K562 (cell line): ENCODE measurements around the gene RASAL3. TPM values are rescaled to one million over a fixed set of nuclear protein-coding genes. Genes with fewer than 3 reads are reported as not detected.

Source experiments
- C11orf30 ChIP-seq: fragments of 450-650 bp; IDR thresholded peaks from 2 replicates; pipeline ENCODE4 v1.6.1; 2016; ENCODE audit warnings: low read depth, mild to moderate bottlenecking
- CBX1 ChIP-seq: sonication (generic); IDR thresholded peaks from 2 replicates; pipeline ENCODE4 v1.6.1; 2016; ENCODE audit warnings: antibody characterized with exemption, low read depth, mild to moderate bottlenecking
- CBX3 ChIP-seq, 2 experiments: IDR thresholded peaks; 1 replicate in 1 of 2; 2 replicates in 1 of 2; pipeline ENCODE4 v1.6.1; 2012; ENCODE audit warnings: inconsistent platforms in 2 of 2, low read length in 2 of 2, borderline replicate concordance in 1 of 2, control low read depth in 1 of 2
- CC2D1A ChIP-seq: fragments of 450-650 bp; IDR thresholded peaks from 2 replicates; pipeline ENCODE4 v1.6.1; 2017; ENCODE audit warnings: mild to moderate bottlenecking
- ETS2 ChIP-seq: IDR thresholded peaks from 2 replicates; pipeline ENCODE4 v1.6.1; 2016; ENCODE audit warnings: borderline replicate concordance, missing genetic modification characterization, mild to moderate bottlenecking, moderate library complexity, missing compliant biosample characterization; ENCODE audit not compliant: poor library complexity, severe bottlenecking
- FOSL1 ChIP-seq: fragments of 200-800 bp; sonication (Bioruptor generic); conservative IDR thresholded peaks from 2 replicates; pipeline ENCODE4 v1.6.1; 2016; ENCODE audit warnings: missing genetic modification characterization, missing compliant biosample characterization
- FOXK2 ChIP-seq, 2 experiments: fragments of 450-650 bp; IDR thresholded peaks in 1 of 2; conservative IDR thresholded peaks in 1 of 2; 2 replicates each; pipeline ENCODE4 v1.6.1; 2016; ENCODE audit warnings: low read depth in 2 of 2, mild to moderate bottlenecking in 1 of 2
- FOXM1 ChIP-seq, 2 experiments: fragments of 450-650 bp in 1 of 2; sonication (generic) in 1 of 2; formaldehyde crosslinking in 1 of 2; IDR thresholded peaks; 2 replicates each; pipeline versions ENCODE4 v1.6.1 to v1.9.0; 2017 to 2022; ENCODE audit warnings: low read depth in 2 of 2, mild to moderate bottlenecking in 2 of 2, missing genetic modification reagents in 1 of 2, moderate library complexity in 1 of 2
- IRF2 ChIP-seq: sonication (generic); formaldehyde crosslinking; IDR thresholded peaks from 2 replicates; pipeline ENCODE4 v1.8.1; 2022; ENCODE audit warnings: mild to moderate bottlenecking, missing genetic modification reagents
- NRF1 ChIP-seq, 2 experiments: fragments of 450-650 bp; IDR thresholded peaks in 1 of 2; conservative IDR thresholded peaks in 1 of 2; 2 replicates each; pipeline ENCODE4 v1.6.1; 2014; ENCODE audit warnings: mild to moderate bottlenecking in 2 of 2
- POLR2H ChIP-seq: IDR thresholded peaks from 2 replicates; pipeline ENCODE4 v1.6.1; 2016; ENCODE audit warnings: missing genetic modification characterization, low read depth, mild to moderate bottlenecking, control low read depth, missing compliant biosample characterization, moderate library complexity
- ZNF24 ChIP-seq: fragments of 450-650 bp; IDR thresholded peaks from 2 replicates; pipeline ENCODE4 v1.6.1; 2016
- polyA plus RNA-seq, 8 experiments: library from polyadenylated mRNA; depleted of rRNA in 4 of 8; stranded (reverse) in 5 of 8; unstranded in 3 of 8; fragments of >200 nt; fragmentation: Nextera tagmentation in 2 of 8; fragmentation: Illumina TruSeq in 1 of 8; extraction: Ambion mirVana in 2 of 8; extraction: Trizol in 1 of 8; gene quantifications; 2 replicates each; pipeline versions ENCODE4 v1.2.1 to v1.2.3, GENCODE V29; 2011 to 2014; ENCODE audit warnings: inconsistent platforms in 1 of 8, missing spikeins in 1 of 8
- total RNA-seq, 7 experiments: library from RNA; depleted of rRNA in 6 of 7; stranded (reverse); fragments of >200 nt in 6 of 7; fragmentation: Illumina TruSeq in 2 of 7; extraction: Trizol in 2 of 7; gene quantifications; 2 replicates each; pipeline versions ENCODE4 v1.2.1 to v1.2.3, GENCODE V29; 2011 to 2021; ENCODE audit warnings: low replicate concordance in 1 of 7
- TF ChIP-seq, protein P1 (sequence below): fragments of 250-450 bp; sonication (Bioruptor Pico); IDR thresholded peaks from 2 replicates; pipeline ENCODE4 v1.4.0; 2020
- TF ChIP-seq, protein P2 (sequence below), 2 experiments: IDR thresholded peaks; 2 replicates each; pipeline ENCODE4 v1.6.1; 2011; ENCODE audit warnings: borderline replicate concordance in 1 of 2, control low read depth in 1 of 2, low read depth in 1 of 2, low read length in 1 of 2, mild to moderate bottlenecking in 1 of 2, mixed read lengths in 1 of 2, moderate library complexity in 1 of 2; ENCODE audit not compliant: insufficient read depth in 1 of 2, insufficient read length in 1 of 2, poor library complexity in 1 of 2, severe bottlenecking in 1 of 2; ENCODE audit errors: extremely low read depth in 1 of 2
- TF ChIP-seq, protein P3 (sequence below): fragments of 250-450 bp; sonication (Bioruptor Pico); IDR thresholded peaks from 2 replicates; pipeline ENCODE4 v1.9.0; 2021; ENCODE audit warnings: mild to moderate bottlenecking
- TF ChIP-seq, protein P4 (sequence below): fragments of 450-650 bp; IDR thresholded peaks from 2 replicates; pipeline ENCODE4 v1.6.1; 2017; ENCODE audit warnings: antibody characterized with exemption
- TF ChIP-seq, protein P5 (sequence below), 2 experiments: IDR thresholded peaks in 1 of 2; conservative IDR thresholded peaks in 1 of 2; 2 replicates each; pipeline ENCODE4 v1.6.1; 2016; ENCODE audit warnings: low read depth in 2 of 2, mild to moderate bottlenecking in 1 of 2, missing compliant biosample characterization in 1 of 2, missing genetic modification characterization in 1 of 2, moderate library complexity in 1 of 2

Gene RASAL3
- total and polyA plus RNA-seq, 9 of the 15 experiments (the other 6 are each of a cell fraction or from before 2014, with no cell fraction given) = 0.07 to 0.44 TPM; not detected in 7

DNA sequence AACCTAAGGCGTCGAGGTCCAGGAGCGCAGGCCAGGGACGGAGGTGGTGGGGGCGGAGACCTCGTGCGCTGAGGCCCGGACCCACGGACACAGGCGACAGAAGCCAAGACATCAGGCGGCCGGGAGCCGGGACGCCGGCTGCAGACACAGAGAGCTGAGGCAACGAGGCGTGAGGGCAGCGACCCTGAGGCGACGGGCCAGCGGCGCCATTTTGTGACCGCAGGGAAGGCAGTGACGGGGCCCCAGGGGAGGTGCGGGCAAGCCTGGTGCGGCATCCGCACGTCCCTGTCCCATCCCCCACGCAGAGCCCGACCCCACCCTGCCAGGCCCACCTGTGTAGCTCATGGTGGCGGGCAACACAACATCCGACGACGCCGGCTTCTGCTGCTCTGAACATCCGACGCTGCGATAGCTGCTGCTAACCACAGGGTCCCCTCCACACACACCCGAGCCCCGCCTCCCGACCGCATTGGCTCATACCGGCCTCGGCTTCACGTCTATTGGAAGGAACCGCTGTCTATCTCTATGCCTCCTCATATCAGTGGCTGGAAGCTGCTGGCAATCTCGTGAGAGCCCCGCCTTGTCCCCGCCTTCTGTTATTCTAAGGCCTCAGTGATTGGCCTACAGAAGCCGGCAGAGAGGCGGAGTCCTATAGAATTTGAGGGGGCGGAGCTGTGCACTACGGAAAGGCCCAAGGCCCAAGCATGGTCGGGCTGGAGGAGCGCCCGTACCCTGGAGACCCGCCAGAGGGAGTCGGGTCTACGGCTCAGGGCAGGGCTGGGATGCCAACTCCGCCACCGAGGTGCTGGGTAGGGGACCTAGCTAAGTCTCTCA, 45.5 kb downstream of the RASAL3 start, which contains the start of gene AKAP8L (continued):
- TF ChIP-seq, protein P1, sequence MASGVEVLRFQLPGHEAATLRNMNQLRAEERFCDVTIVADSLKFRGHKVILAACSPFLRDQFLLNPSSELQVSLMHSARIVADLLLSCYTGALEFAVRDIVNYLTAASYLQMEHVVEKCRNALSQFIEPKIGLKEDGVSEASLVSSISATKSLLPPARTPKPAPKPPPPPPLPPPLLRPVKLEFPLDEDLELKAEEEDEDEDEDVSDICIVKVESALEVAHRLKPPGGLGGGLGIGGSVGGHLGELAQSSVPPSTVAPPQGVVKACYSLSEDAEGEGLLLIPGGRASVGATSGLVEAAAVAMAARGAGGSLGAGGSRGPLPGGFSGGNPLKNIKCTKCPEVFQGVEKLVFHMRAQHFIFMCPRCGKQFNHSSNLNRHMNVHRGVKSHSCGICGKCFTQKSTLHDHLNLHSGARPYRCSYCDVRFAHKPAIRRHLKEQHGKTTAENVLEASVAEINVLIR (CRISPR knock-in tag) = 0 out of 2 replicates have a peak, but pooled peaks have one; percentile 39
- TF ChIP-seq POLR2H (tag) (peak; percentile 83), FOXK2 (conservative IDR thresholded peaks at IDR 0.05 in 1 of 2, IDR thresholded peaks at IDR 0.05 in 1 of 2; ENCODE audit: low read depth in 2 of 2) (peak in 1 of 2 experiments; percentile 26; a peak in 1 of 4 replicates), IRF2 (CRISPR knock-in tag) (no peak), CC2D1A (0 out of 2 replicates have a peak, but pooled peaks have one; percentile 38), ETS2 (tag) (no peak), CBX1 (peak; percentile 25; the same call in 1 of the 2 replicates), C11orf30 (peak; percentile 47), NRF1 (conservative IDR thresholded peaks at IDR 0.05 in 1 of 2, IDR thresholded peaks at IDR 0.05 in 1 of 2) (0 out of 4 replicates have a peak, but pooled peaks have one; percentile 22 to 31), FOXM1 (IDR thresholded peaks at IDR 0.05; ENCODE audit: low read depth) (peak; percentile 59), FOXM1 (CRISPR knock-in tag; IDR thresholded peaks at IDR 0.05; ENCODE audit: low read depth) (no peak), CBX3 (IDR thresholded peaks at IDR 0.05; ENCODE audit: borderline replicate concordance in 1 of 2, low read length in 2 of 2) (peak in 1 of 2 experiments; percentile 59; a peak in 1 of 3 replicates), ZNF24 (no peak; the same call in 1 of the 2 replicates), FOSL1 (tag) (no peak)
- TF ChIP-seq, protein P2, sequence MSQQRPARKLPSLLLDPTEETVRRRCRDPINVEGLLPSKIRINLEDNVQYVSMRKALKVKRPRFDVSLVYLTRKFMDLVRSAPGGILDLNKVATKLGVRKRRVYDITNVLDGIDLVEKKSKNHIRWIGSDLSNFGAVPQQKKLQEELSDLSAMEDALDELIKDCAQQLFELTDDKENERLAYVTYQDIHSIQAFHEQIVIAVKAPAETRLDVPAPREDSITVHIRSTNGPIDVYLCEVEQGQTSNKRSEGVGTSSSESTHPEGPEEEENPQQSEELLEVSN (IDR thresholded peaks at IDR 0.05; ENCODE audit: borderline replicate concordance in 1 of 2, extremely low read depth in 1 of 2, insufficient read depth in 1 of 2, insufficient read length in 1 of 2, low read depth in 1 of 2, low read length in 1 of 2, poor library complexity in 1 of 2, severe bottlenecking in 1 of 2) = peak in 1 of 2 experiments; percentile 47
- TF ChIP-seq, protein P3, sequence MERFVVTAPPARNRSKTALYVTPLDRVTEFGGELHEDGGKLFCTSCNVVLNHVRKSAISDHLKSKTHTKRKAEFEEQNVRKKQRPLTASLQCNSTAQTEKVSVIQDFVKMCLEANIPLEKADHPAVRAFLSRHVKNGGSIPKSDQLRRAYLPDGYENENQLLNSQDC = 0 out of 2 replicates have a peak, but pooled peaks have one; percentile 30
- TF ChIP-seq, protein P4, sequence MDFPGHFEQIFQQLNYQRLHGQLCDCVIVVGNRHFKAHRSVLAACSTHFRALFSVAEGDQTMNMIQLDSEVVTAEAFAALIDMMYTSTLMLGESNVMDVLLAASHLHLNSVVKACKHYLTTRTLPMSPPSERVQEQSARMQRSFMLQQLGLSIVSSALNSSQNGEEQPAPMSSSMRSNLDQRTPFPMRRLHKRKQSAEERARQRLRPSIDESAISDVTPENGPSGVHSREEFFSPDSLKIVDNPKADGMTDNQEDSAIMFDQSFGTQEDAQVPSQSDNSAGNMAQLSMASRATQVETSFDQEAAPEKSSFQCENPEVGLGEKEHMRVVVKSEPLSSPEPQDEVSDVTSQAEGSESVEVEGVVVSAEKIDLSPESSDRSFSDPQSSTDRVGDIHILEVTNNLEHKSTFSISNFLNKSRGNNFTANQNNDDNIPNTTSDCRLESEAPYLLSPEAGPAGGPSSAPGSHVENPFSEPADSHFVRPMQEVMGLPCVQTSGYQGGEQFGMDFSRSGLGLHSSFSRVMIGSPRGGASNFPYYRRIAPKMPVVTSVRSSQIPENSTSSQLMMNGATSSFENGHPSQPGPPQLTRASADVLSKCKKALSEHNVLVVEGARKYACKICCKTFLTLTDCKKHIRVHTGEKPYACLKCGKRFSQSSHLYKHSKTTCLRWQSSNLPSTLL = no peak
- TF ChIP-seq, protein P5, sequence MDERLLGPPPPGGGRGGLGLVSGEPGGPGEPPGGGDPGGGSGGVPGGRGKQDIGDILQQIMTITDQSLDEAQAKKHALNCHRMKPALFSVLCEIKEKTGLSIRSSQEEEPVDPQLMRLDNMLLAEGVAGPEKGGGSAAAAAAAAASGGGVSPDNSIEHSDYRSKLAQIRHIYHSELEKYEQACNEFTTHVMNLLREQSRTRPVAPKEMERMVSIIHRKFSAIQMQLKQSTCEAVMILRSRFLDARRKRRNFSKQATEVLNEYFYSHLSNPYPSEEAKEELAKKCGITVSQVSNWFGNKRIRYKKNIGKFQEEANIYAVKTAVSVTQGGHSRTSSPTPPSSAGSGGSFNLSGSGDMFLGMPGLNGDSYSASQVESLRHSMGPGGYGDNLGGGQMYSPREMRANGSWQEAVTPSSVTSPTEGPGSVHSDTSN (CRISPR knock-in tag; IDR thresholded peaks at IDR 0.05; ENCODE audit: low read depth) = peak; percentile 96
- TF ChIP-seq, protein P5 (tag; conservative IDR thresholded peaks at IDR 0.05; ENCODE audit: low read depth) = peak; percentile 100
